Measurements from ENCODE around the gene OR6C76.
"Not testable (repeated sequence)": the region's sequence is repeated elsewhere in the genome, so short reads cannot be mapped to it uniquely, and the experiment has no call there.

DNA sequence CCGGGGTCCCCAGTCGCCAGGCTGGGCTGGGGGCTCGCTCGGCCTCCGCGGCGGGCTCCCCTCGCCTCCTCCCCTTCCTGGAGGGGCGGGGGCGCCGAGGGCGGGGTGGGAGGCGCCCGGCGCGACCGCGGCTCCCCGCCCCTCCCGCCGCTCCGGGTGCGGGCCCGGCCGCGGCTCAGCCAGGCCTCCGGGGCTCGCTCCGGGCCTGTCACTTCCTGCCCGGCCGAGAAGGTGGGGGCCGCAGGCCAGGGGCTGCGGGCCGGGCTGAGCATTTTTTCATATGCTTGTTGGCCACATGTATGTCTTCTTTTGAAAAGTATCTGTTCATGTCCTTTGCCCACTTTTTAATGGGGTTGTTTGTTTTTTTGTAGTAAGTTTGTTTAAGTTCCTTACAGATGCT lies 11.2 kb upstream of the OR6C76 start:
- not testable (repeated sequence) for TF ChIP-seq POLR2A (IDR thresholded peaks at IDR 0.05)
- TF ChIP-seq, protein P1, sequence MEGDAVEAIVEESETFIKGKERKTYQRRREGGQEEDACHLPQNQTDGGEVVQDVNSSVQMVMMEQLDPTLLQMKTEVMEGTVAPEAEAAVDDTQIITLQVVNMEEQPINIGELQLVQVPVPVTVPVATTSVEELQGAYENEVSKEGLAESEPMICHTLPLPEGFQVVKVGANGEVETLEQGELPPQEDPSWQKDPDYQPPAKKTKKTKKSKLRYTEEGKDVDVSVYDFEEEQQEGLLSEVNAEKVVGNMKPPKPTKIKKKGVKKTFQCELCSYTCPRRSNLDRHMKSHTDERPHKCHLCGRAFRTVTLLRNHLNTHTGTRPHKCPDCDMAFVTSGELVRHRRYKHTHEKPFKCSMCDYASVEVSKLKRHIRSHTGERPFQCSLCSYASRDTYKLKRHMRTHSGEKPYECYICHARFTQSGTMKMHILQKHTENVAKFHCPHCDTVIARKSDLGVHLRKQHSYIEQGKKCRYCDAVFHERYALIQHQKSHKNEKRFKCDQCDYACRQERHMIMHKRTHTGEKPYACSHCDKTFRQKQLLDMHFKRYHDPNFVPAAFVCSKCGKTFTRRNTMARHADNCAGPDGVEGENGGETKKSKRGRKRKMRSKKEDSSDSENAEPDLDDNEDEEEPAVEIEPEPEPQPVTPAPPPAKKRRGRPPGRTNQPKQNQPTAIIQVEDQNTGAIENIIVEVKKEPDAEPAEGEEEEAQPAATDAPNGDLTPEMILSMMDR (IDR thresholded peaks at IDR 0.05) = not testable (repeated sequence)
